ENCODE data around the gene TRIO. TPM values are rescaled to one million over a fixed set of nuclear protein-coding genes. Genes with fewer than 3 reads are reported as not detected.
"Not testable (repeated sequence)": the region's sequence is repeated elsewhere in the genome, so short reads cannot be mapped to it uniquely, and the experiment has no call there.

Gene TRIO
- polyA plus RNA-seq, 4 donors, result 84.9 to 106 (median 95.6) TPM

- no peak for DNase-seq (ENCODE audit: low read depth in 4 of 4, low spot score in 3 of 4)
Measured at GRCh38 chr5:14416621-14417275, 273.6 kb downstream of the TRIO start.

GRCh38 chr5:14417276-14417730, 274.2 kb downstream of the TRIO start:
- DNase-seq (ENCODE audit: low read depth in 4 of 4, low spot score in 3 of 4), result no peak

GRCh38 chr5:14417792-14418765, 274.9 kb downstream of the TRIO start:
- no peak for DNase-seq (ENCODE audit: low read depth in 4 of 4, low spot score in 3 of 4)

GRCh38 chr5:14419686-14420085, 276.5 kb downstream of the TRIO start:
- DNase-seq (ENCODE audit: low read depth in 4 of 4, low spot score in 3 of 4), result no peak

- no peak for DNase-seq (ENCODE audit: low read depth in 4 of 4, low spot score in 3 of 4)
Measured at GRCh38 chr5:14420101-14420811, 277.1 kb downstream of the TRIO start.

GRCh38 chr5:14421851-14422250, 278.7 kb downstream of the TRIO start:
- DNase-seq (ENCODE audit: low read depth in 4 of 4, low spot score in 3 of 4), result no peak

GRCh38 chr5:14424011-14424685, 281.0 kb downstream of the TRIO start:
- no peak for DNase-seq (ENCODE audit: low read depth in 4 of 4, low spot score in 3 of 4)

GRCh38 chr5:14425559-14425958, 282.4 kb downstream of the TRIO start:
- DNase-seq (ENCODE audit: low read depth in 4 of 4, low spot score in 3 of 4), result no peak

- no peak for DNase-seq (ENCODE audit: low read depth in 4 of 4, low spot score in 3 of 4)
Measured at GRCh38 chr5:14426521-14426920, 283.4 kb downstream of the TRIO start.

GRCh38 chr5:14428302-14429081, 285.4 kb downstream of the TRIO start:
- no peak for DNase-seq (ENCODE audit: low read depth in 4 of 4, low spot score in 3 of 4)

GRCh38 chr5:14429101-14430050, 286.2 kb downstream of the TRIO start:
- DNase-seq (ENCODE audit: low read depth in 4 of 4, low spot score in 3 of 4), result no peak

- no peak for DNase-seq (ENCODE audit: low read depth in 4 of 4, low spot score in 3 of 4)
Measured at GRCh38 chr5:14431534-14431933, 288.4 kb downstream of the TRIO start.

- no peak for DNase-seq (ENCODE audit: low read depth in 4 of 4, low spot score in 3 of 4)
Measured at GRCh38 chr5:14432931-14433589, 289.9 kb downstream of the TRIO start.

GRCh38 chr5:14435481-14435880, 292.3 kb downstream of the TRIO start:
- DNase-seq (ENCODE audit: low read depth in 4 of 4, low spot score in 3 of 4), result no peak

- not testable (repeated sequence) for DNase-seq (ENCODE audit: low read depth in 4 of 4, low spot score in 3 of 4)
Measured at GRCh38 chr5:14436122-14436521, 293.0 kb downstream of the TRIO start.

GRCh38 chr5:14436801-14437542, 293.8 kb downstream of the TRIO start:
- no peak for DNase-seq (ENCODE audit: low read depth in 4 of 4, low spot score in 3 of 4)

GRCh38 chr5:14438195-14438606, 295.1 kb downstream of the TRIO start:
- DNase-seq (ENCODE audit: low read depth in 4 of 4, low spot score in 3 of 4), result no peak
